Cardiac septum (tissue), 1 donor: ENCODE results near the gene VPS45. TPM values are rescaled to one million over a fixed set of nuclear protein-coding genes. Genes with fewer than 3 reads are reported as not detected.
"Not testable (repeated sequence)": the region's sequence is repeated elsewhere in the genome, so short reads cannot be mapped to it uniquely, and the experiment has no call there.

Experiments used
- DNase-seq: peaks from one replicate; pipeline ENCODE4 v3.0.0-alpha.2; 2020; ENCODE audit warnings: low spot score
- intact Hi-C: fragments of 100-400 bp; cut with DNase I; formaldehyde crosslinking; loops from one replicate; pipeline ENCODE4 v1.14.0; 2022
- total RNA-seq: library from RNA; stranded (reverse); fragmentation: NEBNext Ultra II Directional; extraction: Animal tissue kit (Norgen Biotek cat#: 25700); gene quantifications from one replicate; pipeline ENCODE4 v1.2.1, GENCODE V29; 2021
- donor health status: DM: no; HTN: no; CAD: no.

VPS45 gene
- total RNA-seq, 1 donor from 2014 or later: 71.6 TPM

GRCh38 chr1:150111670-150112069 lies 44.1 kb downstream of the VPS45 start:
- no peak for DNase-seq
- intact Hi-C loops: loop anchor here (2.0 kb wide), 1 partner anchor 41 kb away; no protein-coding TSS in a partner anchor

GRCh38 chr1:150115121-150115520 lies 47.5 kb downstream of the VPS45 start:
- DNase-seq: no peak
- intact Hi-C loops: no loop called here

- DNase-seq: no peak
- intact Hi-C loops: no loop called here
These were observed 51.1 kb downstream of the VPS45 start for GRCh38 chr1:150118716-150119115.

GRCh38 chr1:150121236-150121862 lies 53.8 kb downstream of the VPS45 start:
- no peak for DNase-seq
- intact Hi-C loops: no loop called here

GRCh38 chr1:150126811-150127210 lies 59.2 kb downstream of the VPS45 start:
- no peak for DNase-seq
- intact Hi-C loops: no loop called here

- intact Hi-C loops: no loop called here
- DNase-seq: no peak
These were observed 59.9 kb downstream of the VPS45 start for GRCh38 chr1:150127464-150127863.

- no peak for DNase-seq
- intact Hi-C loops: no loop called here
These were observed 60.3 kb downstream of the VPS45 start for GRCh38 chr1:150127868-150128267.

GRCh38 chr1:150132372-150132771 lies 64.8 kb downstream of the VPS45 start:
- intact Hi-C loops: no loop called here
- no peak for DNase-seq

- intact Hi-C loops: no loop called here
- DNase-seq: no peak
These were observed 67.0 kb downstream of the VPS45 start for GRCh38 chr1:150134537-150134936.

- DNase-seq: not testable (repeated sequence)
These were observed 67.8 kb downstream of the VPS45 start for GRCh38 chr1:150135400-150135799.

GRCh38 chr1:150138044-150138443 lies 70.5 kb downstream of the VPS45 start:
- intact Hi-C loops: no loop called here
- no peak for DNase-seq

More at GRCh38 chr1:150135400-150135799, 67.8 kb downstream of the VPS45 start:
- intact Hi-C loops: not testable (repeated sequence)

GRCh38 chr1:150141452-150141851 lies 73.9 kb downstream of the VPS45 start:
- intact Hi-C loops: no loop called here
- DNase-seq: no peak

- no peak for DNase-seq
- intact Hi-C loops: no loop called here
These were observed 74.5 kb downstream of the VPS45 start for GRCh38 chr1:150142083-150142482.

- DNase-seq: no peak
- intact Hi-C loops: no loop called here
These were observed 77.0 kb downstream of the VPS45 start for GRCh38 chr1:150144606-150145005.

GRCh38 chr1:150146016-150146415 lies 78.4 kb downstream of the VPS45 start:
- intact Hi-C loops, DNase-seq: not testable (repeated sequence)

GRCh38 chr1:150146849-150147542 lies 79.4 kb downstream of the VPS45 start:
- DNase-seq: peak; percentile 6
- intact Hi-C loops: no loop called here

- peak; percentile 44 for DNase-seq
- intact Hi-C loops: no loop called here
These were observed 81.3 kb downstream of the VPS45 start for GRCh38 chr1:150148837-150149270.

GRCh38 chr1:150149271-150150132 lies 81.9 kb downstream of the VPS45 start, which contains the start of gene PLEKHO1:
Gene PLEKHO1 (plus strand): TSS chr1:150149916. CDS start chr1:150150258, 342 bp downstream.
- DNase-seq: peak; percentile 97
- intact Hi-C loops: loop anchor here (5.0 kb wide), 1 partner anchor 137 kb away; the partner anchor contains the start of gene OTUD7B

- intact Hi-C loops: loop anchor here (5.0 kb wide), 1 partner anchor 138 kb away; the partner anchor contains the start of gene OTUD7B
- peak; percentile 78 for DNase-seq
These were observed 82.8 kb downstream of the VPS45 start for GRCh38 chr1:150150133-150151021.
